HUES6 (cell line): ENCODE results near the gene TBC1D10B.

ENCODE experiments used
- H3K27ac ChIP-seq: 2 replicates; pipeline ENCODE4 v1.7.0; 2013; ENCODE audit warnings: low read depth, mild to moderate bottlenecking, low read length, inconsistent platforms
- H3K27me3 ChIP-seq: 2 replicates; pipeline ENCODE4 v1.6.1; 2013; ENCODE audit warnings: low read length; ENCODE audit not compliant: control insufficient read depth, insufficient read depth
- H3K36me3 ChIP-seq: 2 replicates; pipeline ENCODE4 v1.6.1; 2013; ENCODE audit warnings: low read length; ENCODE audit not compliant: control insufficient read depth, insufficient read depth
- H3K4me1 ChIP-seq: 2 replicates; pipeline ENCODE4 v1.6.1; 2013; ENCODE audit warnings: low read length; ENCODE audit not compliant: control insufficient read depth, insufficient read depth
- H3K4me3 ChIP-seq: 2 replicates; pipeline ENCODE4 v1.5.1; 2013; ENCODE audit warnings: low read depth, low read length
- H3K9ac ChIP-seq: one replicate; pipeline ENCODE4 v1.6.1; 2013; ENCODE audit warnings: mild to moderate bottlenecking, low read length
- H3K9me3 ChIP-seq: 2 replicates; pipeline ENCODE4 v1.6.1; 2013; ENCODE audit warnings: low read depth, low read length; ENCODE audit not compliant: control insufficient read depth, insufficient read depth

Gene TBC1D10B

DNA sequence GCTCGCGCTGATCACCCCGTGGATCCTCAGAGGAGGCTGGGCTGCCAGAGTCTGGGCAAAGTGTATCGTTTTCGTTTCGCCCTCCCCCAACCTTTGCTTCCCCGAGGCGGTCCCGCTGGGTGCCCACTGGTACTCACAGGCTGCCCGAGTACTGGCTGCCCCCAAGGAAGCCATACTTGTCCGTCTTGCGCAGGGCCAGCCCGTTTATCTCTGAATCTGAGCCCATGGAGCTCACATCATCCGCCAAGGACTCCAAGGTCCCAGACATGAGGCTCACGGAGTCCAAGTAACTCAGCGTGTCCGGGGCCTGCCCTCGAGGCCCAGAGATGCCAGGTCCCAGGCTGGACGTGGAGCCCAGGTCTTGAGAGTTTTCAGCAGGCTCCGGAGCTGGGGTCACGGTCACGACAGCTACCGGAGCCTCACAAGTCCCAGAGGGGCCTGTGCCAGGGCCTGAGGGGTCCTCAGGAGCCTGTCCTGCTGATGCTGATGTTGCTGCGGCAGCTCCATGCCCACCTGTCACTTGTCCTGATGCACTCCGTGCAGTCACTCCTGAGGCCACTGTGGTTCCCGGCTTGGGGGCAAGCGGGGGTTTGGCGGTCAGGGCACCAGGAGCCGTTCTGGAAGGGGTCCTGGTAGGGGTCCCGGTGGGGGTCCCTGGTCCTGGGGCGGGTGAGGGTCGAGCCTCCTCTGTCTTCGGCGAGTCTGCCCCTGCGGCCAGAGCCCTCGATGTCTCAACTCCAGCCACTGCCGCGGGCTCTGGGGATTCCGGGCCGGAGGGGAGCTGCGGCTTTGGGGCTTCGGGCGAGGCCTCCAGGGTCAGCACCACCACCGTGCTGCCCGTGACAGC, 980 bp downstream of the TBC1D10B start:
- Histone ChIP-seq H3K4me1 (peaks cover 23% of the 10 kb centered on the region; the same call in 1 of the 2 replicates), H3K9me3 (no peaks in the 10 kb centered on the region), H3K27me3 (no peaks in the 10 kb centered on the region), H3K9ac (peak overlapping the region; percentile 41), H3K27ac (peak overlapping the region; percentile 30; the same call in 1 of the 2 replicates), H3K4me3 (peak overlapping the region; percentile 64), H3K36me3 (peaks cover 11% of the 10 kb centered on the region)

DNA sequence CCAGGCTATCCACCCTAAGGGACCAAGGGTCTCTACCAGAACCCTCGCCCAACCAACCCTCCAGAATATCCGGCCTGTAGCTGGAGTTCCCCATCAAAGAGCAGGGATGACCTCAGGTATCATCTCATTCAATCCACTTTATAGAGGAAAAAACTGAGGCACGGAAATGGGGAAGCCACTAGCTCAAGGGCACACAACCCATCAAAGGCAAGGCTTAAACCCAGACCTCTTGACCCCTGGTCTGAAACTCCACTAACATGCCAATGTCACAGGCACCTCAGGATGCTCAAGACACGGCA, 1.6 kb downstream of the TBC1D10B start:
- Histone ChIP-seq H3K4me1 (peaks cover 23% of the 10 kb centered on the region; the same call in 1 of the 2 replicates), H3K27ac (no peak overlapping the region), H3K4me3 (peak overlapping the region; percentile 64), H3K9ac (peak overlapping the region; percentile 41), H3K27me3 (no peaks in the 10 kb centered on the region), H3K36me3 (peaks cover 11% of the 10 kb centered on the region), H3K9me3 (no peaks in the 10 kb centered on the region)

DNA sequence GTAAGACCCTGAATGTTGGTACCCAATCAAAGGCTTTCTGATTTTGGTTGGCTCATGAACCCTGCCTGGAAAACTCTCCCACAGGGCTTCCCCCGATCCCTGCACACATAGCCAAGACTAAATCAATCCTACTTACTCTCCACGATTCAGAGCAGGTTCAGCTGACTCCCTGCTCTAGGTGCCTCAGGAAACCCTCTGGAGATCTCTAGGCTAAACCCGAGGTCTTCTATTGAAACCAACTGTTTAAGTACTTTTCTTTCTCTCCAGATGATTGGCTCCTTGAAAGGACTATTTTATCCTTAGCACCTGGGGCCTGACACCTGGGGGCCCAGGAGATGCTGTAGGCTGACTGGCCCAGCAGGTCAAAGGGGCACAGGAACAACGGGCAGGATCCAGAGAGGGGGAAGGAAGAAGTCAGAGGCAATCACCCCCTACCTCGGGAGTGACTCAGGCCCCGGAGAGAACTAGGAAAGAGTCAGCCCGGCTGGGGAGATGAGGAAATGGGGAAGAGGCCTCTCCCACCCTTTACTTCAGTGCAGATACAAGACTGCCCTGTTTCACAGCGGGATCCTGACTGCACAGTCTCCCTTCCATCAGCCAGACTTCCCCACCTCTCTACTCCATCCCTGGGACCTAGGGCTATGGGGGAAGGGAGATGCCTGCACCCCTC, 2.0 kb downstream of the TBC1D10B start:
- no peaks in the 10 kb centered on the region for H3K27me3 ChIP-seq
- peaks cover 23% of the 10 kb centered on the region; the same call in 1 of the 2 replicates for H3K4me1 ChIP-seq
- no peaks in the 10 kb centered on the region for H3K9me3 ChIP-seq
- no peak overlapping the region for H3K27ac ChIP-seq
- peak overlapping the region; percentile 64 for H3K4me3 ChIP-seq
- H3K36me3 ChIP-seq, result peaks cover 11% of the 10 kb centered on the region
- peak overlapping the region; percentile 41 for H3K9ac ChIP-seq

DNA sequence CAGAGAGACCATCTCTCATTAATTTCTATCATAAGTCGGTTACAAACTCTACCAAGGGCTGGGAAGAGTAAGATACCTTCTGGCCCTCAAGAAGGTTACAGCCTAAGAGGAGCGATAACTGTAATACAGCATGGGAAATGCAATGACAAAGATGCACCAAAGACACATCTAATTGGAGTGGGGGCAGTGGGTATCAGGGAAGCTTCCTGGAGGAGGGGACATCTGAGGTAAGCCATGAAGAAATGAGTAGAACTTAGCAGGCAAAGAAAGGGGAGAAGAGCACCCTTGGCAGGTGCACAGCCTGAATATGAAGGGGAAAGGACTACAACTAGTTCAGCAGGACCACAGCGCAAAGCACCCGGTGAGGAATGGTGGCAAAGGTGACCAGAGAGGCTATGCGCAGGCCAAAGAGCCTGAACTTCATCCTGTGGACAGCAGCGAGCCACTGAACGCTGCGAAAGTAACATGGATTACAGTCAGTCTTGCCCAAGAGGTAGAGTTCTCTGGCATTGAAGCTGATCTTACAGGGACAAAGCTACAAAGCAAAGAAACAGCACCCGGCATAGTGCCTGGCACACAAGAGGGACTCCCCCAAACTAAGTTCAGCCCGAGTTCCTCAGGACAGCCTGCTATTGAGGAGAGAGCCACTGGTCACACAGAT, 2.8 kb downstream of the TBC1D10B start:
- Histone ChIP-seq H3K9ac (no peak overlapping the region), H3K27me3 (no peaks in the 10 kb centered on the region), H3K4me3 (peak overlapping the region; percentile 64), H3K27ac (no peak overlapping the region), H3K4me1 (peaks cover 23% of the 10 kb centered on the region; the same call in 1 of the 2 replicates), H3K9me3 (no peaks in the 10 kb centered on the region), H3K36me3 (peaks cover 15% of the 10 kb centered on the region)

DNA sequence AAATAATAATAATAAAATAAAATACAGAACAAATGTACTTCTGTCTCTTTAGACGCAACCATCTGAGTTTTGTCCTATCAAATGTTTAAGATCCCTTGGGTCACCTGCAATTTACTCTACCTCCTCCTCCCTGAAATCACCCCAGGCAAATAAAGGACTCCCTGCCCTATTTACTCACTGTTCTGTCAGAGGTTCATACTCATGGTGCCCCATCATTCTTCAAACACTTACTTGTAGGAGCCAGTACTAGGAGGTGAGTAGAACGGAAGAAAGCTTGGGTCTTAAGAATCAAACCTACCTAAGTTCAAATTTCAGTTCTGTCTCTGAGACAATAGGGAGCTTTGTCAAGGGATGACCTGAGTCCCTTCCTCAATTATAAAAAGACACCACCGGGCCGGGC, 3.8 kb downstream of the TBC1D10B start:
- Histone ChIP-seq H3K27me3 (no peaks in the 10 kb centered on the region), H3K9me3 (no peaks in the 10 kb centered on the region), H3K9ac (no peak overlapping the region), H3K4me3 (no peak overlapping the region), H3K27ac (no peak overlapping the region), H3K4me1 (peaks cover 19% of the 10 kb centered on the region; the same call in 1 of the 2 replicates), H3K36me3 (peaks cover 19% of the 10 kb centered on the region)

DNA sequence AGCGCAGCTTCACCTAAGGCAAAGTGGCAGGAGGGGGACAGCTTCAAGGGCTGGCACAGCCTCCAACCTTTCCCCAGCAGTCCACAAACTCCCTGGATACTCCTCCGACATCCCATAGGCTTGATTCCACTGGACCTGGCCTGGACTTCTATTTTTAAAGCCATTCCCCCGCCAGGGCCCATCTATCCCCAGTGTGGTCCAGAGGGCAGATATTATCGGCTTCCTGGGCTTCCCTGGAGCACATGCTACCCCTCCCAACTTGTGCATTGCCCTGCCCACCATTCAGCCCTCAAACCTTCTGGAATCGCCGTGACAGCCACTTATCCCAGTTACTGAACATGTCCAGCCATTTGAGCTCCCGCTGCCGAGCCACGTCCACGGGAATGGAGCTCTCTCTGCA, 5.1 kb downstream of the TBC1D10B start:
- H3K9me3 ChIP-seq, result no peaks in the 10 kb centered on the region
- no peak overlapping the region for H3K9ac ChIP-seq
- no peaks in the 10 kb centered on the region for H3K27me3 ChIP-seq
- H3K4me1 ChIP-seq, result peaks cover 18% of the 10 kb centered on the region; the same call in 1 of the 2 replicates
- peaks cover 23% of the 10 kb centered on the region for H3K36me3 ChIP-seq
- H3K4me3 ChIP-seq, result no peak overlapping the region
- no peak overlapping the region for H3K27ac ChIP-seq

DNA sequence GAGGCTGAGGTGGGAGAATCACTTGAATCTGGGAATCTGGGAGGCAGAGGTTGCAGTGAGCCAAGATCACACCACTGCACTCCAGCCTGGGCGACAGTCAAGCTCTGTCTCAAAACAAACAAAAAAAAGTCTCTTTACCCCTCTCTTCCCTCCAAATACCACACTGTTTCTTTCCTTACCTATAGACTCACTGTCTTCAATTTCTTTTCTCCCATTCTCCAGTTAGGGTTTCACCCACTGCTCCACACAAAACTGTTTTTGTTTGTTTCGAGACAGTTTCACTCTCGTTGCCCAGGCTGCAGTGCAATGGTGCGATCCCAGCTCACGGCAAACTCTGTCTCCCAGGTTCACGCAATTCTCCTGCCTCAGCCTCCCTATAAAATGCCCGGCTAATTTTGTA, 9.1 kb downstream of the TBC1D10B start:
- H3K9me3 ChIP-seq, result no peaks in the 10 kb centered on the region
- H3K9ac ChIP-seq, result no peak overlapping the region
- H3K4me3 ChIP-seq, result no peak overlapping the region
- peaks cover 3% of the 10 kb centered on the region for H3K4me1 ChIP-seq
- H3K27ac ChIP-seq, result no peak overlapping the region
- peaks cover 45% of the 10 kb centered on the region for H3K36me3 ChIP-seq
- H3K27me3 ChIP-seq, result no peaks in the 10 kb centered on the region

DNA sequence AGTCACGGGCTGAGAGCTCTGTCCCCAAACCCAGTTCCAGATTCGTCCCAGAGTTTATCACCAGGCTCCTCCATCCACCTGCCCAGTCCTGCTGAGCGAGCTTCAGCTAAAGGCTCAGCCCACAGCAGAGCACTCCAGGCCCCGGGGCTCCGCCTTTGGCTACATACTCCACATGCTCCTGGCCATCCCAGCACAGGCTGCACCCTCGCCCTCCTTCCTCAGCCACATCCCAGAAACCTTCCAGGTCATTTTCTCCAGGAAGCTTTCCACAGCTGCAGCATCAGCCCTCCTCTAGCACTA, 10.5 kb downstream of the TBC1D10B start:
- Histone ChIP-seq H3K27me3 (no peaks in the 10 kb centered on the region), H3K9me3 (no peaks in the 10 kb centered on the region), H3K4me3 (no peak overlapping the region), H3K36me3 (peaks cover 38% of the 10 kb centered on the region), H3K27ac (no peak overlapping the region), H3K9ac (peak overlapping the region; percentile 25), H3K4me1 (peaks cover 7% of the 10 kb centered on the region)

DNA sequence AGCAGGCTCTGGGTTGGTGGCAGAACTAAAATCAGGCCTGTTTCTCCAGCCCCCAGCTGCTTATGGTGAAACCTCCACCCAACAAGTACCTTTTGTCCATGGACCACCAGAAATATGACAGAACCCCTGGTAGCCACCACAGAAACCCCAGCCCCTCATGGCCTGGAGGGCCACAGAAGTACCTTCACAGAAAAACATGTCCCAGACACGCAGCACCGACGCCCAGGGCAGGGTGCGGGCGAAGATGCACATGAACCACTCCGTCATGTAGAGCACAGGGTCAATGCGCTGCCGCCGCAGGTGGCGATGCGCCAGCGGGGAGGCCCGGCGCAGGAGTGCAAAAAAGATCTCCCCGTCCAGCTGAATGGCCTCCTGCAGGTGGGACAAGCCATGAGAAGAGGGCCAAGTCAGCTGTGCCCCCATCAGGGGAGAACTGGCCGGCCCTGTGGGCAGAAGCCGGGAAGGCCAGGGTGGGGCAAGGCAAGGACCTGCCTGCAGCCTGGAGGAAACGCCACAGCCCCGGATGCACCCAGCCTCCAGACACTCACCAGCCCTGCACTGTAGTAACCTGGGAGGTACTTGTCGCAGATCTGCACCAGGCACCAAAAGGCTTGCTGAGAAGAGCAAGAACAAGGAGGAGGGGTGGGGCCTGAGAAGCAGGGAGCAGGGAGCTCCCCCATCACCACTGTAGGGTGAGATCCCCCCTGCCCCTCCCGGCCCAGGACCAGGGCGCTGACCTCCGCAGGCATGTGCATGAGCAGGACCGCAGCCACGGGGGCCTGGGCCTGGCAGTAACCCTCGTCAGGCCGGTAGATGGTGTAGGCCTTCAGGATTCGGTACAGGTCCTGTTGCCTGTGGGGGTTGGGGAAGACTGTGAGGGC, 11.1 kb downstream of the TBC1D10B start:
- H3K27me3 ChIP-seq, result no peaks in the 10 kb centered on the region
- H3K27ac ChIP-seq, result no peak overlapping the region
- H3K36me3 ChIP-seq, result peaks cover 34% of the 10 kb centered on the region
- no peaks in the 10 kb centered on the region for H3K9me3 ChIP-seq
- no peak overlapping the region for H3K4me3 ChIP-seq
- peak overlapping the region; percentile 25 for H3K9ac ChIP-seq
- H3K4me1 ChIP-seq, result peaks cover 7% of the 10 kb centered on the region

DNA sequence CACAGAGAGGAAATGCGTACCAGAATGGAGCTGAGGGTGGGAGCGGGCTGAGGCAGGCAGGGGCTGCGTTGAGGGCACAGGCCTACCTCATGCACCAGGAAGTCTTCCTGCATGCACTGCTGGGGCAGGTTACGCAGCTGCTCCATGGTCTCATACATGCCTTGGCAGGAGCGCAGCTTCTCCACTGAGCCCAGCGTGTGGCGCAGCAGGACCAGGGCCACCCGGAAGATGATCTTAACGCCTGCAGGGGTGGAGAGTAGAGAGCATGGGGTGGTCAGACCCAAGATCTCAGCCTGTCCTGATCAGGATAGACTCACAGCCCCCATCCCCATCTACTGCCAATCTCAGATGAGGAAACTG, 11.7 kb downstream of the TBC1D10B start:
- Histone ChIP-seq H3K36me3 (peaks cover 38% of the 10 kb centered on the region), H3K27ac (no peak overlapping the region), H3K4me1 (peaks cover 12% of the 10 kb centered on the region), H3K27me3 (no peaks in the 10 kb centered on the region), H3K9me3 (no peaks in the 10 kb centered on the region), H3K4me3 (no peak overlapping the region), H3K9ac (no peak overlapping the region)
